H9 (cell line): ENCODE measurements around the gene DHX36. TPM values are rescaled to one million over a fixed set of nuclear protein-coding genes. Genes with fewer than 3 reads are reported as not detected.

Experiments
- DNase-seq: peaks from one replicate; pipeline ENCODE4 v3.0.0-alpha.2; 2017
- H2AFZ ChIP-seq: one replicate; pipeline ENCODE4 v1.6.1; 2013; ENCODE audit warnings: mild to moderate bottlenecking, low read length, control low read depth, moderate library complexity
- H2AK5ac ChIP-seq: 2 replicates; pipeline ENCODE4 v1.6.1; 2013; ENCODE audit warnings: low read length, control low read depth, mixed read lengths; ENCODE audit not compliant: insufficient read length
- H2BK120ac ChIP-seq: one replicate; pipeline ENCODE4 v1.6.1; 2013; ENCODE audit warnings: low read depth, mild to moderate bottlenecking, low read length, control low read depth, inconsistent platforms; ENCODE audit not compliant: poor library complexity, severe bottlenecking
- H2BK12ac ChIP-seq: 2 replicates; pipeline ENCODE4 v1.6.1; 2013; ENCODE audit warnings: low read length, control low read depth, mixed read lengths, low read depth; ENCODE audit not compliant: insufficient read length
- H2BK15ac ChIP-seq: 2 replicates; pipeline ENCODE4 v1.6.1; 2013; ENCODE audit warnings: low read depth, low read length, control low read depth
- H2BK20ac ChIP-seq: one replicate; pipeline ENCODE4 v1.6.1; 2013; ENCODE audit warnings: low read depth, mild to moderate bottlenecking, low read length, control low read depth, inconsistent platforms; ENCODE audit not compliant: poor library complexity, severe bottlenecking
- H2BK5ac ChIP-seq: 2 replicates; pipeline ENCODE4 v1.6.1; 2013; ENCODE audit warnings: low read length, control low read depth, mixed read lengths; ENCODE audit not compliant: insufficient read length
- H3K14ac ChIP-seq: 2 replicates; pipeline ENCODE4 v1.6.1; 2013; ENCODE audit warnings: low read length, control low read depth; ENCODE audit not compliant: insufficient read depth
- H3K18ac ChIP-seq: 2 replicates; pipeline ENCODE4 v1.6.1; 2013; ENCODE audit warnings: low read depth, mild to moderate bottlenecking, mixed read lengths, low read length, control low read depth; ENCODE audit not compliant: insufficient read length
- H3K23ac ChIP-seq: 2 replicates; pipeline ENCODE4 v1.6.1; 2013; ENCODE audit warnings: low read length, control low read depth, mixed read lengths, low read depth; ENCODE audit not compliant: insufficient read length
- H3K23me2 ChIP-seq: 2 replicates; pipeline ENCODE4 v1.6.1; 2013; ENCODE audit warnings: low read depth, mild to moderate bottlenecking, mixed read lengths, low read length, control low read depth; ENCODE audit not compliant: insufficient read length, poor library complexity, severe bottlenecking
- H3K27ac ChIP-seq: 2 replicates; pipeline ENCODE4 v1.5.1; 2013; ENCODE audit warnings: low read length, control low read depth, mixed read lengths, low read depth; ENCODE audit not compliant: insufficient read length
- H3K27me3 ChIP-seq: 2 replicates; pipeline ENCODE4 v1.6.1; 2013; ENCODE audit warnings: low read length, control low read depth, inconsistent platforms; ENCODE audit not compliant: insufficient read depth
- H3K4ac ChIP-seq: 2 replicates; pipeline ENCODE4 v1.6.1; 2013; ENCODE audit warnings: low read depth, mild to moderate bottlenecking, control low read depth, inconsistent platforms, low read length, moderate library complexity
- H3K4me1 ChIP-seq: 2 replicates; pipeline ENCODE4 v1.6.1; 2013; ENCODE audit warnings: low read length, control low read depth, inconsistent platforms; ENCODE audit not compliant: insufficient read depth
- H3K4me2 ChIP-seq: 2 replicates; pipeline ENCODE4 v1.6.1; 2013; ENCODE audit warnings: low read length, control low read depth, mixed read lengths; ENCODE audit not compliant: insufficient read length, insufficient read depth
- H3K56ac ChIP-seq: 2 replicates; pipeline ENCODE4 v1.6.1; 2013; ENCODE audit warnings: low read depth, mild to moderate bottlenecking, mixed read lengths, low read length, control low read depth; ENCODE audit not compliant: insufficient read length
- H3K79me1 ChIP-seq: 2 replicates; pipeline ENCODE4 v1.6.1; 2013; ENCODE audit warnings: low read depth, mild to moderate bottlenecking, moderate library complexity, low read length, control low read depth, inconsistent platforms; ENCODE audit not compliant: insufficient read depth, poor library complexity, severe bottlenecking
- H3K79me2 ChIP-seq: 2 replicates; pipeline ENCODE4 v1.6.1; 2013; ENCODE audit warnings: low read length, control low read depth, inconsistent platforms; ENCODE audit not compliant: insufficient read depth
- H3K9ac ChIP-seq: 2 replicates; pipeline ENCODE4 v1.6.1; 2013; ENCODE audit warnings: low read length, control low read depth, mixed read lengths; ENCODE audit not compliant: insufficient read length; ENCODE audit errors: extremely low read depth
- H3K9me3 ChIP-seq: one replicate; pipeline ENCODE4 v1.6.1; 2013; ENCODE audit warnings: low read depth, low read length, inconsistent platforms; ENCODE audit not compliant: control insufficient read depth
- H3T11ph ChIP-seq: one replicate; pipeline ENCODE4 v1.6.1; 2013; ENCODE audit warnings: mild to moderate bottlenecking, low read length, control low read depth, inconsistent platforms
- H4K20me1 ChIP-seq: one replicate; pipeline ENCODE4 v1.6.1; 2013; ENCODE audit not compliant: control insufficient read depth, insufficient read length, insufficient read depth
- H4K5ac ChIP-seq: 2 replicates; pipeline ENCODE4 v1.6.1; 2013; ENCODE audit warnings: low read depth, mild to moderate bottlenecking, mixed read lengths, low read length, control low read depth; ENCODE audit not compliant: insufficient read length
- H4K8ac ChIP-seq: replicated peaks from 2 replicates; pipeline ENCODE4 v1.6.1; 2013; ENCODE audit warnings: low read length, control low read depth, mixed read lengths, low read depth; ENCODE audit not compliant: insufficient read length
- H4K91ac ChIP-seq: 2 replicates; pipeline ENCODE4 v1.6.1; 2013; ENCODE audit warnings: low read depth, mild to moderate bottlenecking, moderate library complexity, mixed read lengths, low read length, control low read depth; ENCODE audit not compliant: insufficient read length
- H3K27ac Mint-ChIP-seq, 3 experiments: 2 replicates in 2 of 3; 3 replicates in 1 of 3; pipeline ENCODE4 v1.8.0; 2020 to 2021; ENCODE audit warnings: mixed read lengths in 3 of 3, mild to moderate bottlenecking in 1 of 3, moderate library complexity in 1 of 3
- H3K27me3 Mint-ChIP-seq: 2 replicates; pipeline ENCODE4 v1.8.0; 2021; ENCODE audit warnings: low read depth, mild to moderate bottlenecking, moderate library complexity, mixed read lengths
- H3K36me3 Mint-ChIP-seq, 3 experiments: 2 replicates in 2 of 3; 3 replicates in 1 of 3; pipeline ENCODE4 v1.8.0; 2020 to 2021; ENCODE audit warnings: low read depth in 3 of 3, mixed read lengths in 3 of 3; ENCODE audit not compliant: insufficient read depth in 1 of 3
- H3K4me1 Mint-ChIP-seq, 2 experiments: 2 replicates each; pipeline ENCODE4 v1.8.0; 2020; ENCODE audit warnings: mixed read lengths in 2 of 2
- H3K4me3 Mint-ChIP-seq, 2 experiments: 2 replicates in 1 of 2; 3 replicates in 1 of 2; pipeline ENCODE4 v1.8.0; 2020 to 2021; ENCODE audit warnings: mild to moderate bottlenecking in 2 of 2, mixed read lengths in 2 of 2, moderate library complexity in 1 of 2
- H3K9me3 Mint-ChIP-seq, 2 experiments: 2 replicates in 1 of 2; 3 replicates in 1 of 2; pipeline ENCODE4 v1.8.0; 2020; ENCODE audit warnings: mild to moderate bottlenecking in 2 of 2, mixed read lengths in 2 of 2, moderate library complexity in 1 of 2
- CTCF ChIP-seq: fragments of 200-600 bp; sonication (generic); conservative IDR thresholded peaks from 3 replicates; pipeline ENCODE4 v1.8.0; 2021; ENCODE audit warnings: antibody characterized with exemption, mild to moderate bottlenecking
- WGBS: extraction: QIAGEN DNeasy Blood & Tissue Kit; methylation state at CpG from one replicate; pipeline ENCODE4 v1.1.7; 2013; ENCODE audit warnings: missing lambda C conversion rate, low lambda C conversion rate, mixed read lengths; ENCODE audit not compliant: insufficient read length; ENCODE audit errors: extremely low coverage; 5-methylcytosine and 5-hydroxymethylcytosine counted together
- total RNA-seq: library from RNA; stranded (reverse); gene quantifications from 2 replicates; pipeline ENCODE4 v1.2.1, GENCODE V29; 2021

Gene DHX36
- total RNA-seq, 1 experiment from 2014 or later, result 103 TPM

GRCh38 chr3:154244644-154245043 lies 79.6 kb downstream of the DHX36 start:
- no peaks in the 10 kb centered on the region for H3K79me1 ChIP-seq
- WGBS, result no CpG with 5 or more reads among the region's 2 CpGs
- no peak overlapping the region for H3K56ac ChIP-seq
- no peaks in the 10 kb centered on the region; the same call in 1 of the 2 replicates for H3K27me3 Mint-ChIP-seq
- H3K4me2 ChIP-seq, result no peak overlapping the region
- no peak overlapping the region for H4K8ac ChIP-seq
- TF ChIP-seq CTCF, result no peak
- H3K23me2 ChIP-seq, result no peaks in the 10 kb centered on the region
- H3K4me1 ChIP-seq, result peaks cover 5% of the 10 kb centered on the region; the same call in 1 of the 2 replicates
- H2BK12ac ChIP-seq, result no peak overlapping the region
- H3K79me2 ChIP-seq, result no peaks in the 10 kb centered on the region
- no peak overlapping the region for H3K4me3 Mint-ChIP-seq
- H4K91ac ChIP-seq, result no peak overlapping the region
- no peak overlapping the region for H3K14ac ChIP-seq
- H4K5ac ChIP-seq, result no peak overlapping the region
- H3K4ac ChIP-seq, result no peak overlapping the region
- H3K9ac ChIP-seq, result no peak overlapping the region
- no peak for DNase-seq
- no peak overlapping the region for H2BK5ac ChIP-seq
- H2BK15ac ChIP-seq, result no peak overlapping the region
- no peak overlapping the region for H2BK120ac ChIP-seq
- no peak overlapping the region for H3K23ac ChIP-seq
- H3K27ac ChIP-seq, result no peak overlapping the region
- no peaks in the 10 kb centered on the region for H4K20me1 ChIP-seq
- H3K9me3 ChIP-seq, result no peaks in the 10 kb centered on the region
- no peak overlapping the region for H3K18ac ChIP-seq
- H3K36me3 Mint-ChIP-seq, result peaks cover 6 to 28% (median 21%) of the 10 kb centered on the region in 3 experiments; a peak in 6 of 7 replicates
- H3K27ac Mint-ChIP-seq, result no peak overlapping the region
- no peaks in the 10 kb centered on the region for H3K9me3 Mint-ChIP-seq
- no peak overlapping the region for H2BK20ac ChIP-seq
- no peak overlapping the region for H3T11ph ChIP-seq
- no peak overlapping the region for H2AK5ac ChIP-seq
- H3K27me3 ChIP-seq, result no peaks in the 10 kb centered on the region
- no peak overlapping the region for H2AFZ ChIP-seq
- peaks cover 34 to 35% of the 10 kb centered on the region in 2 experiments for H3K4me1 Mint-ChIP-seq
